ENCODE results near the gene MAD1L1.

- TF ChIP-seq CTCF (IDR thresholded peaks at IDR 0.05 in 8 of 11, conservative IDR thresholded peaks at IDR 0.05 in 3 of 11) (no peak), POLR2AphosphoS5 (IDR thresholded peaks at IDR 0.05) (no peak)
Observed at GRCh38 chr7:1853431-1853985, 379.2 kb downstream of the MAD1L1 start.
